Skeletal muscle tissue (tissue), 4 donors: ENCODE data around the gene FAM83D. TPM values are rescaled to one million over a fixed set of nuclear protein-coding genes. Genes with fewer than 3 reads are reported as not detected.
A peak's percentile ranks its signal among the peaks of the same experiment; 100 is the strongest.

ENCODE experiments used
- H3K27ac ChIP-seq: one replicate; pipeline ENCODE4 v1.7.0; 2013; ENCODE audit warnings: mild to moderate bottlenecking, low read depth, low read length, inconsistent platforms
- H3K27me3 ChIP-seq, 3 donors: one replicate each; pipeline ENCODE4 v1.7.0; 2013; ENCODE audit warnings: low read length in 3 of 3; ENCODE audit not compliant: control insufficient read depth in 3 of 3, insufficient read depth in 3 of 3
- H3K36me3 ChIP-seq, 3 donors: one replicate each; pipeline ENCODE4 v1.7.0; 2013; ENCODE audit warnings: low read length in 3 of 3; ENCODE audit not compliant: control insufficient read depth in 3 of 3, insufficient read depth in 3 of 3
- H3K4me1 ChIP-seq, 3 donors: one replicate each; pipeline ENCODE4 v1.7.0; 2013; ENCODE audit warnings: low read length in 3 of 3, mild to moderate bottlenecking in 3 of 3; ENCODE audit not compliant: control insufficient read depth in 3 of 3, insufficient read depth in 3 of 3
- H3K4me3 ChIP-seq, 3 donors: one replicate each; pipeline ENCODE4 v1.7.0; 2013; ENCODE audit warnings: low read length in 3 of 3
- H3K9ac ChIP-seq, 3 donors: one replicate each; pipeline ENCODE4 v1.7.0; 2013; ENCODE audit warnings: low read length in 3 of 3, mild to moderate bottlenecking in 3 of 3, moderate library complexity in 2 of 3, low read depth in 1 of 3
- H3K9me3 ChIP-seq, 3 donors: one replicate each; pipeline ENCODE4 v1.7.0; 2013; ENCODE audit warnings: low read length in 3 of 3; ENCODE audit not compliant: control insufficient read depth in 3 of 3
- total RNA-seq: library from RNA; depleted of rRNA; stranded (reverse); fragments of >200 nt; gene quantifications from one replicate; pipeline ENCODE4 v1.2.3, GENCODE V29; 2014
- donor health status: Osteomylitis.

FAM83D gene
- total RNA-seq, 1 donor from 2014 or later = 4.2 TPM

- H3K27ac ChIP-seq = no peak overlapping the region
- no peaks in the 10 kb centered on the region for H3K9me3 ChIP-seq
- H3K4me1 ChIP-seq = no peaks in the 10 kb centered on the region
- no peaks in the 10 kb centered on the region for H3K27me3 ChIP-seq
- H3K4me3 ChIP-seq = no peak overlapping the region
- H3K9ac ChIP-seq = no peak overlapping the region
- peaks cover 2 to 20% (median 10%) of the 10 kb centered on the region in 3 donors for H3K36me3 ChIP-seq
These were observed 49.4 kb downstream of the FAM83D start for GRCh38 chr20:38975539-38976120.

GRCh38 chr20:38979434-38979833 is 53.2 kb downstream of the FAM83D start:
- H3K27ac ChIP-seq = no peak overlapping the region
- H3K4me1 ChIP-seq = no peaks in the 10 kb centered on the region
- no peaks in the 10 kb centered on the region for H3K9me3 ChIP-seq

GRCh38 chr20:38979842-38980241 is 53.6 kb downstream of the FAM83D start:
- Histone ChIP-seq H3K4me1 (no peaks in the 10 kb centered on the region), H3K27ac (no peak overlapping the region), H3K9ac (no peak overlapping the region), H3K9me3 (no peaks in the 10 kb centered on the region), H3K27me3 (no peaks in the 10 kb centered on the region), H3K4me3 (no peak overlapping the region), H3K36me3 (peaks cover 0 to 3% (median 3%) of the 10 kb centered on the region in 3 donors)

More at GRCh38 chr20:38979434-38979833, 53.2 kb downstream of the FAM83D start:
- Histone ChIP-seq H3K9ac (no peak overlapping the region), H3K36me3 (peaks cover 0 to 4% (median 3%) of the 10 kb centered on the region in 3 donors), H3K4me3 (no peak overlapping the region), H3K27me3 (no peaks in the 10 kb centered on the region)

GRCh38 chr20:38982291-38982690 is 56.1 kb downstream of the FAM83D start:
- peaks cover 0 to 5% (median 0%) of the 10 kb centered on the region in 3 donors for H3K36me3 ChIP-seq
- no peaks in the 10 kb centered on the region for H3K27me3 ChIP-seq
- H3K9ac ChIP-seq = no peak overlapping the region
- H3K27ac ChIP-seq = no peak overlapping the region
- no peak overlapping the region for H3K4me3 ChIP-seq
- H3K9me3 ChIP-seq = no peaks in the 10 kb centered on the region
- H3K4me1 ChIP-seq = peaks cover 7 to 11% (median 10%) of the 10 kb centered on the region in 3 donors

- no peak overlapping the region for H3K27ac ChIP-seq
These were observed 58.8 kb downstream of the FAM83D start for GRCh38 chr20:38985060-38985459.

GRCh38 chr20:38985603-38986170 is 59.5 kb downstream of the FAM83D start:
- Histone ChIP-seq H3K9me3 (no peaks in the 10 kb centered on the region), H3K27ac (no peak overlapping the region), H3K4me1 (peaks cover 7 to 11% (median 10%) of the 10 kb centered on the region in 3 donors), H3K4me3 (no peak overlapping the region), H3K36me3 (peaks cover 0 to 10% (median 9%) of the 10 kb centered on the region in 3 donors), H3K9ac (peak overlapping the region in 1 of 3 donors; percentile 7), H3K27me3 (no peaks in the 10 kb centered on the region)

More at GRCh38 chr20:38985060-38985459, 58.8 kb downstream of the FAM83D start:
- Histone ChIP-seq H3K36me3 (peaks cover 0 to 9% (median 9%) of the 10 kb centered on the region in 3 donors), H3K27me3 (no peaks in the 10 kb centered on the region), H3K4me1 (peaks cover 7 to 11% (median 10%) of the 10 kb centered on the region in 3 donors), H3K9ac (no peak overlapping the region), H3K4me3 (no peak overlapping the region), H3K9me3 (no peaks in the 10 kb centered on the region)

- H3K27me3 ChIP-seq = no peaks in the 10 kb centered on the region
- no peak overlapping the region for H3K4me3 ChIP-seq
- H3K27ac ChIP-seq = no peak overlapping the region
- no peaks in the 10 kb centered on the region for H3K9me3 ChIP-seq
- no peak overlapping the region for H3K9ac ChIP-seq
- peaks cover 7 to 11% (median 10%) of the 10 kb centered on the region in 3 donors for H3K4me1 ChIP-seq
- peaks cover 0 to 10% (median 9%) of the 10 kb centered on the region in 3 donors for H3K36me3 ChIP-seq
These were observed 60.4 kb downstream of the FAM83D start for GRCh38 chr20:38986663-38987062.

- no peak overlapping the region for H3K9ac ChIP-seq
- H3K27me3 ChIP-seq = no peaks in the 10 kb centered on the region
- peaks cover 0 to 10% (median 9%) of the 10 kb centered on the region in 3 donors for H3K36me3 ChIP-seq
- no peak overlapping the region for H3K27ac ChIP-seq
- H3K4me3 ChIP-seq = no peak overlapping the region
- no peaks in the 10 kb centered on the region for H3K9me3 ChIP-seq
- peaks cover 7 to 11% (median 10%) of the 10 kb centered on the region in 3 donors for H3K4me1 ChIP-seq
These were observed 61.6 kb downstream of the FAM83D start for GRCh38 chr20:38987777-38988176.

GRCh38 chr20:38990728-38991127 is 64.5 kb downstream of the FAM83D start:
- no peaks in the 10 kb centered on the region for H3K27me3 ChIP-seq
- peaks cover 4 to 7% (median 7%) of the 10 kb centered on the region in 3 donors for H3K4me1 ChIP-seq
- H3K9me3 ChIP-seq = no peaks in the 10 kb centered on the region
- H3K27ac ChIP-seq = no peak overlapping the region
- H3K4me3 ChIP-seq = no peak overlapping the region
- no peak overlapping the region for H3K9ac ChIP-seq
- peaks cover 0 to 12% (median 10%) of the 10 kb centered on the region in 3 donors for H3K36me3 ChIP-seq
